HT1080 (cell line): ENCODE data around the gene CYTH2. TPM values are rescaled to one million over a fixed set of nuclear protein-coding genes. Genes with fewer than 3 reads are reported as not detected.
A peak's percentile ranks its signal among the peaks of the same experiment; 100 is the strongest.

Source experiments
- DNase-seq: peaks from one replicate; pipeline ENCODE4 v3.0.0-alpha.2; 2015; ENCODE audit warnings: low read depth
- total RNA-seq: library from RNA; depleted of rRNA; stranded (reverse); fragments of >200 nt; shearing (Covaris generic); gene quantifications from 2 replicates; pipeline ENCODE4 v1.2.3, GENCODE V29; 2014

CYTH2 gene
- total RNA-seq, 1 experiment from 2014 or later: 44.3 TPM

DNA sequence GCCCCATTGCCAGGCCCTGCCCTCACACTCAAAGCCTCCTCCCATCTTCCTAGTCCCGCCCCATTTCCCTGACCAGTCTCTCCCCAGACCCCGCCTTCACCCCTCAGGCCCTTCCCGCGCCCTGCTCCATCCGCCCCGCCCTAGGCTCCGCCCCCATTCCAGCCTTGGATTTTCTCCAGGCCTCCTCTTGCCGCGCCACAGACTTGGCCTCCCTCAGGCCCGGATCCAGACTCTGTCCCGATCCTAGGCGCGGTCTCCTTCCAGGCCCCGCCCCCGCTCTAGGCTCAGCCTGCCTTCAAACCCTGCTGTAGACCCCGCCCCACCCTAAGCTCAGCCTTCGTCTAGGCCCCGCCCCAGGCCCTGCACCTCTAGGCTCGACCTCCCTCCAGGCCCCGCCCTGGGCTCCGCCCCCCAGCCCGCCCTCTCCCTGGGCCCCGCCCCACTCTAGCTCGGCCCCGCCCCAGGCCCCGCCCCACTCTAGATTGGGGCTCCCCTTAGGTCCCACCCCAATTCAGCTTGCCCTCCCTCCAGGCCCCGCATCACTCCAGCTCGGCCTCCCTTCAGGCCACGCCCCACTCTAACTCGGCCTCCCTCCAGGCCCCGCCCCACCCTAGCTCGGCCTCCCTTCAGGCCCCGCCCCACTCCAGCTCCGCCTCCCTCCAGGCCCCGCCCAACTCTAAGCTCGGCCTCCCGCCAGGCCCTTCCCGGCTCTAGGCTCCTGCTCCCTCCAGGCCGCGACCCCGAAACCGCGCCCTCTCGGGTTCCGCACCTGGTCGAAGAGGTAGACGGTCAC lies 24.0 kb downstream of the CYTH2 start:
- peak; percentile 79 for DNase-seq

DNA sequence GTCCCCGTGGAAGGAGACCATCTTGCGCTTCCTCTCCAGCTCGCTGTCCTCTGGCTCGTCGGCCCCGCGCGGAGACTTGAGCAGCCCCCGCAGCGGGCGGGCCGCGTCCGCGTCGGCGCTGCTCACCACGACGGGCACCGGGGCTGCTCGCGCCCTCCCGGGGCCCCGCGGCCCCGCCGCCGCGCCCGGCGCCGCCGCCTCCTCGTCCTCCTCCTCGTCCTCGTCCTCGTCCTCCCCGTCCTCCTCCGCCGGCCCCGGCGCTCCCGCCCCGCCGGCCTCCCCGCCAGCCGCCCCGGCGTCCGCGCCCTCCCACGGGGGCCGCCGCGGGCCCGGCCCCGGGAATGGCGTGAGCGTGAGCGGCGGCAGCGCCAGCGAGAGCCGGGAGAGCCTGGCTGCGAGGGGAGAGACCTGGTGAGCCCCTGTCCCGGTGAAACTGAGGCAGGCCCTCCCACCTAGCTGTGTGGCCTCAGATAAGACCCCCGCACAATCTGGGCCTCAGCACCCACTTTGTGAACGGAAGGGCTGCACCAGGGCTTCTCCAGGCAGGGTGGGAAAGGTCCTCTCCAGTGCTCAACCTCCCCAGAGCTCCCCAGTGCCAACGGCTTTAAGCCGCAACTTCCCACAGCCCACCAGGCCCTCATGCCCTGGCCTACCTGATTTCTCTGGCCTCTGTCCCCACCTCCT lies 24.7 kb downstream of the CYTH2 start:
- DNase-seq: no peak

DNA sequence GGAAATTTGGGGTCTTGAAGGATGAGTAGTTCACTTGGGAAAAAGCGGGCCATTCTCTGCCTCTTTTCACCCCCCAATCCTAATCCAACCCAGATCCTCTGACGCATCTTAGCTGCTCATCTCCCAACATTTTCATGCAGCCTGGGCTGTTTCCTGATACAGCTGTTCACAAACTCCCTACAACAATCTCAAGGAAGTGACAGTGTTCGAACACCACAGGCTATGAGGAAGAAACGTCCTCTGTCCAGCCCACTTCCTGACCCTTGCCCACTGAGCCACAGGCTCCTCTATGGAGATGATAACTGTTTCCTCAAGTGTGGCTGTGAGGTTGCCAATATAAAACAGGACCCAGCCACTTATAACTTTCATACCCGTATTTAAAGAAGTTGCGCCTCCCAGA lies 26.2 kb downstream of the CYTH2 start:
- peak; percentile 50 for DNase-seq

DNA sequence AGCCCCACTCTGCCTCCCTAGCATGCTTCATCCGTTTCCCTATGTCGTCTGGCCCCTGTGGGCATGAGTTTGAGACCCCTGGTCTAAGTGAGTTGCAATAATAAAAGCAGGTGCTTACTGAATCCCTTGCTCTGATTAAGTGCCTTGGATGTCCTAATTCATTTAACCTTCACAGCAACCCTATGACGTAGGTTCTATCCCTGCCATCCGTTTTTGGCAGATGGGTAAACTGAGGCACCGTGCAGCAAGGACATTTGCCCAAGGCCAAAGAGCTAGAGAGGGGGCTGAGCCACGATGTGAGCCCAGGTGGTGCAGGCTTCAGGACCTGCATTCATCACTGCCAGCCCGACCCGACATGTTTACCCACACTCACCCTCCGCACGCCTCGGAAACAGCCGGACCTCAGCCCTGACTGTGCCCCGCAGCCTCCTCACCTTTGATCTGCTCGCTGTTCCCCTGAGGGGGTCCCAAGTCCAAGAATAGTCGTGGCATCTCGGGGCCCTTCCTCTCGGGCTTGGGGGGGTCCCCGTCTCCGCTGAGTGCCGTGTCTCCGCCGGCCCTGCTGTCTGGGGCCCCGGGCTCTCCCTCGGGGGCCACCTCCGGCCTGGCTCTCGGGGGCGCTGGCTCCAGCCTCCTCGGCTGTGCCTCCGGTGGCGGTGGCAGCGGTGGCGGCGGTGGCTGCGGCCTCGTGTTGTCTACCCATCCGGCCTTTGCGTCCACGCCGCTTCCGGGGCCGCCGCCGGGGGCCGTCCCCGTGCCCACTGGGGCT lies 28.0 kb downstream of the CYTH2 start:
- no peak for DNase-seq

DNA sequence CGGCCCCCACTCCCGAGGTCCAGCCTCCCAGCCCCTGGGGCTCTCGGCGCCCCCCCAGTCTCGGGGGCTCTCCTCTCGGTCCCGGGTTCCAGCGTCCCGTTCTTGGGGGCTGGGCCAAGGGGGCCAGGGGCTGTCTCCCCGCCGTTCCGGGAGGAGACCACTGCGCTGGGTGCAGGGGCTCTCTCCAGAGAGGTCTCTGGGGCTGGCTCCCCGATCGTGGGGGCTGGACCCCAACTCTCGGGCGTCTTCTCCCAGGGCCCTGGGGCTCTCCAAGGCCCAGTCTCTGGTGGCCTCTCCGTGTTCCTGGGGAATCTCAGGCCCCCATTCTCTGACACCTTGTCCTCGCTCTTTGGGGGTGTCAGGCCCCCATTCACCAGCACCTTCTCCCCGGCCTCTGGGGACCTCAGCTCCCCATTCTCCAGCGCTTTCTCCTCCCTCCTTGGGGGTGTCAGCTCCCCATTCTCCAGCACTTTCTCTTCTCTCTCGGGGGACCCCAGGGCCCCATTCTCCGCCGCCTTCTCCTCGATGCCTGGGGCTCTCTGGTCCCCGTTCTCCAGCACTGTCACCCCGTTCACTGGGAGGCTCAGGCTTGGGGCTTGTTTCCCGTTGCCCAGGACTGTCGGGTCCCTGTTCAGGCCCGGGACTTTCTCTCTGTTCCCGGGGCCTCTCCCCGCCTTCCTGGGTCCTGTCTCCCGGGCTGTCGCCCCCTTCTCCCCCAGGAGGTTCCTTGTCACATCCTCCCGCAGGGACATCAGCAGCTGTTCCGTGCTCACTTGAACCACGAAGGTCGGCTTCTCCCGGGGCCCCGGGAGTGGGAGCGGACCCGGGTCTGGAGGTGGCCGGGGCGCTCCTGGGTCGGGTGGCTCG lies 28.8 kb downstream of the CYTH2 start:
- no peak for DNase-seq

DNA sequence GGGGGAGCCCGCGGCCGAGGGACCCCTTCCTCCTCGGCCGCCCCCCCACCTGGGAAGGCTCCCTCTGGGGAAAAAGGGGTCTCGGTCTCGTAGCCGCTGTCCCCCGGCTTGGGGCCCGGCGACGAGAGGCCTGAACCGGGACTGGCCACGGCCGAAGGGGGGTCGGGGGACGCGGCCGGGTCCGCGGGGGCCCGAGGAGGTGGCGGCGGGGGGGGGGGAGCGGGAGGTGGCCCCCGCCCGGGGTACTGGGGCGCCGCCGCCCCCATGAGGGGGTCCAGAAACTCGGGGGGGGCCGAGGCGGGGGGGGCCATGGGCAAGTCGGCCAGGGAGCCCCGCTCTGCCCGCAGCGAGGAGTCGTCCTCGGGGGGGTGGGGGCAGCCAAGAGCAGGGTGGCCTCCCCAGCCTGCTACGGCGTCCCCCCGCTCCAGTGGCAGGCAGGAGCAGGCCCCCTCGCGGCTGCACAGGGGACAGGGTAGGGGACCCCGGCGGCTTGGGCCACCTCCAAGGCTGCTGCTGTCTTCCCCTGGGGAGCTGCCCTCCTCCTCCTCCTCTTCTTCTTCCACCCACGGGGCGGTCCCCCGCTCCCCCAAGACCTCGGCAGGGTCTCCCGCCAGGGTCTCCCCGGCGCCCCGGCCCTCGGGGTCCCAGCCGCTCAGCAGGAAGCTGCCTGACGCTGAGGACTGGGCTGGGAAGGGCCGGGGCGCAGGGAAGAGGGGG lies 29.6 kb downstream of the CYTH2 start:
- no peak for DNase-seq

DNA sequence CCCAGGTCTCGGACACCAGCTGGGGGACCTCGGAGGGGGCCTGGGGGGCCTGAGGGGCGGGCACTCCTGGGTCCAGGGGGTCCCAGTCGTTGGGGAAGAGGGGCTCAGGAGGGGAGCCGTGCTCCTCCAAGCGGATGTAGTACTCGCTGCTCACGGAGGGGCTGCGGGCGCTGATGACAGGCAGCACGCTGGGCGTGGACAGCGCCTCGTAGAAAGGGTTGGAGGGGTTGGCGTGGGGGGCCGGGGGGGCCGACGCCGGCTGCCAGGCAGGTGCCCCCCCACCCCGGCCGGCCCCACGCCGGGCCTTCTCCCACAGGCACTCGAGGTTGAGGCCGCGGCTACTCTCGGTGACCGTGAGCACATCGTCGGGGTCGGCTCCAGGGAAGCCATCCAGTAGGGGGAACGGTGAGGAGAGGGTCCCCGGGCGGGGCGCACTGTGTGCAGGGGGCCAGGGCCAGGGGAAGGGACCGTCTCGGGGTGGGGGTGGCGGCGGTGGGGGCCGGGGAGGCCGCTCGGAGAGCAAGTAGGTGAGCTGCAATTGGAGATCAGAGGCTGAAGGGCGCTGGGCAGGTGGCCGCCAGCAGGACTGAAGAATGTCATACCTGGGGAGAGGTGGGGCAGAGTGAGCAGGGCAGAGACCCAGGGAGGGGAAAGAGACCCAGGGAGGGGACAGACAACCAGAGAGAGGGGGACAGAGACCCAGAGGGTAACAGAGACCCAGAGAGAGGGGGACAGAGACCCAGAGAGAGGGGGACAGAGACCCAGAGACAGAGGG lies 30.3 kb downstream of the CYTH2 start:
- no peak for DNase-seq

DNA sequence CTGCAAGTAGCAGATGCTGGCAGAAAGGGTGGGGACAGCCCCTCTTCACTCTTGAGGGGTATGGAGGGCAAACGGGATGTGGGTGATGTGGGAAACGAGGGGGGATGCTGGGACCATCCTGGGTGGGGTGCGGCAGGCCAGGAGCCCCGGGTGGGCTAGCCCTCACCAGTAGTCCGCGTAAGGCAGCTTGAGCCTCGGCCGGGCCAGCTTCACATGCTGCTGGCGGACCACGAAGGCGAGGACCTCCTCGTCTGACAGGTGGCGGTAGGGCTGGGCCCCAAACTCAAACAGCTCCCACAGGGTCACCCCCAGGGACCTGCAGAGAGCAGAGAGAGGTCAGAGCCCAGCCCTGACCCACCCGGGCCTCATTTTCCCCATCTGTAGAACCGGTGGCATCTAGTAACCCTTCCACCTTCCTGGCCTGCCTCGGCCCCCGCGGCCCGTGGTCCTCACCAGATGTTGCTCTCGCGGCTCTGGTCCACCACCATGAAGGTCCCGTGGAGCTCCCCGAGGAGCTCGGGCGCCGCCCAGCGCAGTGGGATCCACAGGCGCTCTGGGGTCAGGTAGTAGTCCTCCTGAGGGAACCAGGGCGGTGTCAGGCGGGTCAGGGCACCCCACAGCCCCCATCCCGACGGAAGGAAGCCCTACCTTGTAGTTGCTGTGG lies 31.8 kb downstream of the CYTH2 start:
- no peak for DNase-seq

DNA sequence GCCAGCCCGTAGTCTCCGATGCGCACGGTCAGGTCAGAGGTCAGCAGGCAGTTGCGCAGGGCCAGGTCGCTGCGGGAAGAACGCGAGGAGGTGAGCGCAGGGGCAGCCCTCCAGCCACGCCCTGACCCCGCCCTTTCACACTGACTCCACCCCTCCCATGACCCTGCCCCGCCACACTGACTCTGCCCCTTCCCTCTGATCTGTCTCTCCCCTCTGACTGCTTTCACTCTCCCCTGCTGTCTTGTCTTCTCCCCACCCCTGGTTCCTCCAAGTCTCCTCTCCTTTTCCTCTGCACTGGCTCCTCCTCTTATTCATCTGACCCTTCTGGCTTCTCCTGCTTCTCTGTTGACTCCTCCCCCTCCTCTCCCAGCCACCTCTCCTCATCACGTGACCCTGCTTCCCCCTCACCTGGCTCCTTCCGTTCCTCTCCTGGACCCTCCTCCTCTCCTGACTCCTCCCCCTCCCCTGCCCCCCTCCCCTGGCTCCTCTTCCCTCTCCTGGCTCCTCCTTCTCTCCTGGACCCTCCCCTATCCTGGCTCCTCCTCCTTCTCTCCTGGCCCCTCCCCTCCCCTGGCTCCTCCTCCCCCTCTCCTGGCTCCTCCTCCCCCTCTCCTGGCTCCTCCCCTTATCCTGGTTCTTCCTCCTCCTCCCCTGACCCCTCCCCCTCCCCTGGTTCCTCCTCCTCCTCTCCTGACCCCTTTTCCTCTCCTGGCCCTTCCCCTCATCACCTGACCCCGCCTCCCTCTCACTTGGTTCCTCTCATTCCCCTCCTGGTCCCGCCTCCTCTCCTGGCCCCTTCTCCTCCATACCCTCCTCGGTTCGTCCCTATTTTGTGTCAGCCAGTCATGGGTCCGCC lies 32.6 kb downstream of the CYTH2 start:
- peak; percentile 21 for DNase-seq

DNA sequence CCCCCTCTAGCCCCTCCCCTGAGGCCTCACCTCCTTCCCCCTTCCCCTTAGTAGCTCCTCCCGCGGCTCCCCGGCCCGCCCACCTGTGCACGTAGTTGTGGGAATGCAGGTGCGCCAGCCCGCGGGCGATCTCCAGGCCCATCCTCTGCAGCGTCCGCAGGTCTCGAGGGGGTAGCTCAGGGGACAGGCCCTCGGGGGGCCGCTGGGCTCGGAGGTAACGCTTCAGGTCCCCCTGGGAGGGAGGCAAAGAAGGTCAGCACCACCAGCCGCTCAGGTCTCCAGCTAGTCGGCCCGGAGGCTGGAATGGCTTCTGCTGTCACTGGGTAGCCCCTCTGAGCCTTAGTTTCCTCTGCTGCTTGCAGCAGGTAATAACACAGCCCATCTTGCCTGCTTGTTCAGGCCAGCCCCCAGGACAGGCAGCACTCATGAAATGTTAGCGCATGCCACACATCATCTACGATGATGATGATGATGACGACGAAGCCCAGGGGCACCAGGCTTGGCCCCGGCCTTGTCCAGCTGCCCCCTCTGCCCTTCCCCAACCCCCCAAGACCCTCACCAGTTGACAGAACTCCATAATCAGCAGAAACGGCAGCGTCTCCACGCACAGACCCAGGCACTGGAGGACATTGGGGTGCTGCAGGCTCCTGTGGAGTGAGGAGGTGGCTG lies 33.3 kb downstream of the CYTH2 start:
- DNase-seq: no peak

DNA sequence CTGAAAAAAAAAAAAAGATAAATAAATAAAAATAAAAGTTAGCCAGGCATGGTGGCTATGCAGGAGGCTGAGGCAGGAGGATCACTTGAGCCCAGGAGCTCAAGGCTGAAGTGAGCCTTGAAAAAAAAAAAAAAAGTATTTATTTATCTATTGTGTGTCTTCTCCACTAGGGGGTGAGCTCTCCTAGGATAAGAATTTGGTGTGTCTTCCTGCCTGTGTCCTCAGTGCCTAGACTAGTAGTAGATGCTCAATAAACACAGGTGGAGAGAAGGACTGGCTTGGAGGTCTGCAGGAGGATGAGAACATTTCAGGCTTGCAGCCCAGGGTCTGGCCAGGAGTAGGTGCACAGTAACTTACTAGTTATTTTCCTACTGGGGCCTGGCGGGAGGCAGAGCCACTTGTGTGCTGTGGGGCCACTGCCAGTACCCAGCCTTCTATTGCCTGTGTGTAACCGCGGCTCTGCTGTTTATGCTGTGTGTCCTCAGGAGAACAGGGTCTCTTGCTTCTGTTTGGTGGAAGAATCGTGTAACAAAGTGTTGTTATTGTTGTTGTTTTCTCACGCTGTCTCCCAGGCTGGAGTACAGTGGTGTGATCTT lies 37.1 kb downstream of the CYTH2 start:
- peak; percentile 63 for DNase-seq

DNA sequence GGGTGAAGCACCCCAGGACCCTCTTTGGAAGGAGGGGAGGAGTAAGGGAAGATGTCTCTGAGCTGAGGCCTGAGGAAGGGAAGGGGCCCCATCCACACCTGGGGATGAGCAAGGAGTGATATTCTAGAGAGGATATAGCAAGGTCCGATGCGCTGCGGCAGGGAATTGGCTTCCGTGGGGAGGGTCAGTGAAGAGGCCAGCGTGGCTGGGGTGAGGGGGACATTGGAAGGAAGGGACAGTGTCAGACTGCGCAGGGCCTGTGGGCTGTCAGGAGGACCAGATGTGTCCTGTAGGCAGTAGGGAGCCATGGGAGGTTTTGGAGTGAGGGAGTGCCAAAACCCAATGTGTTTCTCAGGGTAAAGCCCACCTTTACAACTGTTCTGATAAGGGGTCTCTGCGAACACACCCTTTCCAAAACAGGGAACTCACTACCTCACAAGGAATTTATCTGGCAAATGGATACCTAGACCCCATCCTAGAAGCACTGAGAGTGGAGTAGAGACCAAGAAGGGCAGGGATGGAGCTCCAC lies 38.8 kb downstream of the CYTH2 start:
- DNase-seq: no peak

DNA sequence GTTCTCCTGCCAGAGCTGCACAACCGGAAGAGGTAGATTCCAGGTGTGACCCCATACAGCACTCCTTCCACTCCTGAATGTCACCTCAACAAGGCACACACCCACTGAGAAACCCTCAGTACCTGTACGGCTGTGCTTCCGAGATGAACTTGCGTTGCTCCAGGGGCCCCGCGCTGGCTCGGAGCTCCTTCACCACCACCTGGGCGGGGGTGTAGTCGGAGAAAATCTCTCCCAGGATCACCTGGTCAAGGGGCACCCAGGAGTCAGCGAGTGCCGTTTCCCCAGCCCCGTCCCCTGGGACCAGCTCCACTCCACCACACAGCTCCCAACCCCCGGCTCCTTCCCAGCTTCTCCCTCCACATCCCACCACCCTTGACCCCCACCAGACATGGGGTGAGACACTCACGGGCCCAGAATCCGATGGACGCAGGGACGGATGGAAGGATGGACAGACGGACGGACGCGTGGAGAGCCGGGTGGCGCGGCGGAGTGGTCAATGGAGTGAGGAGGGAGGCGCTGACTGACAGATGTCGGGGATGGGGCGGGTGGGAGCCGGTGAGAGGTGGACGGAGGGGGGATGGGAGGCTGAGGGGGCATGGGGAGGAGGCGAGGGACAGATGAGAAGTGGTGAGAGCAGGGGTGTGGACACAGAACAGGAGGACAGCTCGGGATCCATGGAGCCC lies 39.7 kb downstream of the CYTH2 start:
- no peak for DNase-seq

DNA sequence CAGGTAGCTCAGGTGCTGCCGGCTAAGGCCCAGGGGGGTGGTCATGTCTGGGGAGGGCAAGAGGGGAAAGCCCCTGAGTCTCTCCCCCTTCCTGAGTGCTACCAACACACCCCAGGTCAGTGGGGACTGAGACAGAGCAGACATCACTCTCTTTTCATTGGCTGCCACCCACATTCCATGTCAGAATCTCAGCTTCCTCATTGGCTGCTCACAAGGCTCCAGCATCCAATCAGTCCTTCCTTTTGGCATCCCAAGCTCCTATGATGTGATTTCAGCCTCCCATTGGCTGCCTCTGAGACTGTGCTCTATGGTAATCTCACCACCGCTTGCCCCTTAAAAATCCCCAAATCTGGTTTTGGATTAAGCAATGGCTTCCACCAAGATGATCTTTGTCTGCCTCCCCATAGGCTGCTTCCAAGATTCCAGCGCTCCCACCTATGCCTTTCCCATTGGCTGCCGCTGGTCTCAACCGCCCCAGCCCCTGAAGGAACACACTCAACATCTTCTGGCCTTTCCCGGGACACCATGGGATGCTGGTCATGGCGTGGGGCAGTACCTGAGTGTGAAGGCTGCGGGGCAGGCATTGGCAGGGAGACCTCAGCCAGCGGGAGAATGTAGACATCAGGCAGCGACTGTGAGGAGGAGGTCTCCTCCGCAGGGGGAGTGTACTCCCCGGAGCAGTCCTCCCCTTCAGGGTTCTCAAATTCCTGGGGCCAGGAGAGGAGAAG lies 40.5 kb downstream of the CYTH2 start:
- no peak for DNase-seq

DNA sequence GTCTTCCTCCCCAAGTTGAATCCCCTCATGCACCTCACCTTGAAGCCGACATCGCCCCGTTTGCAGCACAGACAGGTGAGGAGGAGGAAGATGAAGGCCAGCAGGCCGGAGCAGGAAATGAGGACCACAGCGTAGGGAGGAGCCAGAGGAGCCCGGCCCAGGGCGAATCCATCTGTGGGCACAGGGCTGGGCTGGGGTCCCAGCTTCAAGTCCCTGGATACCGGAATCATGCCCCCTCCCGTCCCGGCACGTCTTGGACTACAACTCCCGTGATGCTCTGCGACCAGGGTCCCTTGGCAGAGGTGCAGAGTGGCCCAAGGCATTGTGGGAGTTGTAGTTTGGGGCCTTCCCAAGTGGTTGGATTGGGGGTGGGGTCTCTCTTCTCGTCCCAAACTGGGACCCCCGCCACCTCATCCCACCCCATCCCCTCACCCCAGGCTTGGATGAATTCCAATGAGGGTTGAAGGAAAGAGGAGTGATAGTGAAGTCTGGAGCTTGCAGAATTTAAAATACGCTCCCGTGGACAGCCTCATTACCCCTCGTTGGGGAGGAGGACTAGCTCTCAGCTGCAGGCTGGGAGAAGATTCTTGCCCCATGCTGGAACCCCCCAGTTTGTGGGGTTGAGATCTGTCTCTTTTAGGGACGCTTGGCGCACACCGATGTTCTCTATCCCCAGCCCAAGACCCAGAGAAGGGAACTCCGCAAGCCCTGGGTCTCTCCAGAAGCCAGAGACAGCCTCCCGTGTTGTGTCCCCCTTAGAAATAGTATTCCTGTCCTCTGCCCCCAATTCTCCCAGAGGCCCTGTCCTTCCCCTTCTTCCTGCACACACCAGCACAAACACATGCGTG lies 41.5 kb downstream of the CYTH2 start:
- DNase-seq: peak; percentile 36
